VCaP (cell line): Measurements from ENCODE around the gene CASZ1.

Source experiments
- H3K27ac ChIP-seq: fragments of 450-650 bp; 2 replicates; pipeline ENCODE4 v1.5.1; 2017
- TF ChIP-seq, protein P1 (sequence below): fragments of 450-650 bp; conservative IDR thresholded peaks from 2 replicates; pipeline ENCODE4 v1.5.1; 2017; ENCODE audit warnings: mild to moderate bottlenecking, moderate library complexity

CASZ1 gene

DNA sequence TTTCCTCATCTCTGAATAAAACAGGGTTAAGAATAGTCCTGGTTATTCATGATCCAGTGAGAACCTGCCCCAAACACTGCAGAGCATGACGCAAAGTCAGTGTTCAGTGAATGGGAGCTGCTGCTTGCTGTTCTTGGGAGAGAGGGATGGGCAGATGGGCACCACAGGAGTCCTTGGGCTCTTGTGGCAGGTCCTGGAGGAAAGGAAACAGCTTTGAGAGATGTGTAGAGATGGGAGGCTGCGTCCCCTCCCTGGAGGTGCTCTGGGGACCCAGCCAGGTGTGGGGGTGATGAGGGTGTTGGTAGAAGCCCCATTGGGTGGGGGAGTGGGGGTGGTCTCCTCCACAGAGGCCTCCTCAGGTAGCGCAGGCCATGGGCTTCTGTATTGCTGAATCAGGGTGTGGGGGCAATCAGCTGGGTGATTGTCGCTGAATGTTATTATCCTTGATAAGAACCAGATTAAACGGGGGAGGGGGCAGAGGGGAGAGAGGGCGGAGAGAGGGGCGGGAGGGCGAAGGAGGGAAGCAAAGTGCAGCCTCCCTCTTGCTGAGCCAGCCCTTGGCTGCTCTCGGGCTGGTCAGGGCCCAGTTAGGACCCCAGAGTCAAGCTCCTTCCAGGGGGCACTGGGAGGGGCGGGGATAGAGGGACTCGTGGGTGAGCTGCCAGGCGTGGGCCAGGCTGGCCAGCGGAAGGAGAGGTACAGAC lies 22.9 kb upstream of the CASZ1 start:
- TF ChIP-seq, protein P1, sequence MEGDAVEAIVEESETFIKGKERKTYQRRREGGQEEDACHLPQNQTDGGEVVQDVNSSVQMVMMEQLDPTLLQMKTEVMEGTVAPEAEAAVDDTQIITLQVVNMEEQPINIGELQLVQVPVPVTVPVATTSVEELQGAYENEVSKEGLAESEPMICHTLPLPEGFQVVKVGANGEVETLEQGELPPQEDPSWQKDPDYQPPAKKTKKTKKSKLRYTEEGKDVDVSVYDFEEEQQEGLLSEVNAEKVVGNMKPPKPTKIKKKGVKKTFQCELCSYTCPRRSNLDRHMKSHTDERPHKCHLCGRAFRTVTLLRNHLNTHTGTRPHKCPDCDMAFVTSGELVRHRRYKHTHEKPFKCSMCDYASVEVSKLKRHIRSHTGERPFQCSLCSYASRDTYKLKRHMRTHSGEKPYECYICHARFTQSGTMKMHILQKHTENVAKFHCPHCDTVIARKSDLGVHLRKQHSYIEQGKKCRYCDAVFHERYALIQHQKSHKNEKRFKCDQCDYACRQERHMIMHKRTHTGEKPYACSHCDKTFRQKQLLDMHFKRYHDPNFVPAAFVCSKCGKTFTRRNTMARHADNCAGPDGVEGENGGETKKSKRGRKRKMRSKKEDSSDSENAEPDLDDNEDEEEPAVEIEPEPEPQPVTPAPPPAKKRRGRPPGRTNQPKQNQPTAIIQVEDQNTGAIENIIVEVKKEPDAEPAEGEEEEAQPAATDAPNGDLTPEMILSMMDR, result no peak

DNA sequence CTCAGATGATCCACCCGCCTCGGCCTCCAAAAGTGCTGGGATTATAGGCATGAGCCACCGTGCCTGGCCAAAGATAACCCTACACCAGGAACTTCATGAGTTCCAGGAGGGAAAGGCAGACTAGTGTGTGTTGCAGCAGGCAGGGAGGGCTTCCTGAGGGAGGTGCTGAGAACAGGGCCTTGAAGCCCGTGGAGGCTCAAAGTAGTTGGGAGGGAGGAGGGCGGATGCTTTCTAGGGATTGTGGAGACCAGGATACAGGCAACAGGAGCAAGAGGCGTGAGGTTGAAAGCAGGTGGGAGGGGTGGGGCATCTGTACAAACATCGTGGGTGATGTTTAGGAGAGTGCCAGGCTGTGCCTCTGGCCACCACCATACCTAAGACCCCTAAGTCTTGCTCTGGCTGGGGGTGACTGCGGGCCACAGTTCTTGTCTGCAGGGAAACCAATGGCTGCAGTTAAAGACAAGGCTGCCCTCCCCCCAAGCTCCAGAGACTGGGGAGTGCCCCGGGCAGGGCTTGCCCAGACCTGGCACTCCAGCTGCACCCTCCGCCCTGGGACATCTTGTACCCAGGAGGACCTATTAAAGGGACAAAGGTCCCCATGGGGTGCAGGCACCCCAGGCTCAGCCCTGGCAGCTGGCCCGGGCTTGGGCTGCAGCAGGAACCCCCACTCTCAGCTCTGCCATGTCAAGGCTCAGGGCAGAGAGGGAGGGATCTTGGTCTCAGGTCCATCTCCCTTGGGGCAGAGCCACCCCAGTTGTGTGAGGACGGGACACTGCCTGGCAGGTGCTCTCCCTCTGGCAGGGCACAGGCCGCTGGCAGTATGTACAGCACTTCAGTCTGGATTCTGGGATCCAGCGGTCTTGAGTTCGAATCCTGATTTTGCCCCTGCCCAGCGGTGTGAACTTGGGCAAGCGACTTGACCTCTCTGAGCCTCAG lies 22.1 kb upstream of the CASZ1 start:
- TF ChIP-seq, protein P1, result no peak
- no peak overlapping the region for H3K27ac ChIP-seq

More for the DNA sequence above, 22.9 kb upstream of the CASZ1 start:
- H3K27ac ChIP-seq, result no peak overlapping the region

DNA sequence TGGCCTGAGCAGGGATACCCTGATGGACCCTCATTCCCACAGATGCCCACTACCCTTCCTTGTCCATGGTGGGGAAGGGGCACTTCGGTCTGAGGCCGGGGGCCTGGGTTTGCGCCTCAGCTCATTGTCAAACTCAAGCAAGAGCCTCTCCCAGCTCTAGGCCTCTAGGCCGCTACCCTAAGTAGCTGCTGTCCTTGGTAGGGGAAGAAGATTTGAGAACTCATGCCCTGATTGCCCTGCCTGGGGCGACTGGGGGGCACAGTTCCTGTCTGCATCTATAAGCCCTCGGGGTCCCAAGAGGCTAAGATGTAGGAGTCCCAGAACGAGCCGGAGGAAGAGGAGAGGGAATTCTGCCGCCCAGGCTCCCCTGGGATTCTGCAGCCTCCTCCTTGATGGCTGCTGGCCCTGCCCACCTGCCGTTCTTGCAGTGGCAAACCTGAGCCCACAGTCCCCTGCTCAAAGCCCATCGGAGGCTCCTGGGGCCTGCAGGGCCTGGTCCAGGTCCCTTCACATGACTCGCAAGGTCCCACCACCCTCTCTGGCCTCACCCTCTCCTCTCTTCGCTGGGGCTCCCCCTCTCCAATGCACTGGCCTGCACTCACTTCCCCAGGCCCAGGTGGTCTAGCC lies 20.4 kb upstream of the CASZ1 start:
- TF ChIP-seq, protein P1, result no peak
- peak overlapping the region; percentile 76; the same call in 1 of the 2 replicates for H3K27ac ChIP-seq

DNA sequence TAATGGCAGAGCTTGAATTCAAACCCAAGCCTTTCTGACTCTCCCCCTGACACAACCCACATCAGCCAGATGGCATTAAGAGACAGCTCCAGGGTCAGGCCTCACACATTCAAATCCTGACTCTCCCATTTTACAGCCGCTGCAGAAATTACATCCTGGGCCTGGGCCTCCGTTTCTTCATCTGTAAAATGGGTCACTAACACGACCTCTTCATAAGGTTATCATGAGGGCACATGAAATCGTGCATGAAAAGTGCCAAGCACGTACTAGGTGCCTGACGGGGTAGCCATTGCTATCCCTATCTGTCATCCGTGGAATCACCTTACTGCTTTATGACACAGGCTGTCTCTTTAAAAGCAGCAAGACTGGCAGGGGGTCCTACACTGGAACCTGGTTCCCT lies 19.8 kb upstream of the CASZ1 start:
- peak overlapping the region; percentile 76 for H3K27ac ChIP-seq
- TF ChIP-seq, protein P1, result no peak

DNA sequence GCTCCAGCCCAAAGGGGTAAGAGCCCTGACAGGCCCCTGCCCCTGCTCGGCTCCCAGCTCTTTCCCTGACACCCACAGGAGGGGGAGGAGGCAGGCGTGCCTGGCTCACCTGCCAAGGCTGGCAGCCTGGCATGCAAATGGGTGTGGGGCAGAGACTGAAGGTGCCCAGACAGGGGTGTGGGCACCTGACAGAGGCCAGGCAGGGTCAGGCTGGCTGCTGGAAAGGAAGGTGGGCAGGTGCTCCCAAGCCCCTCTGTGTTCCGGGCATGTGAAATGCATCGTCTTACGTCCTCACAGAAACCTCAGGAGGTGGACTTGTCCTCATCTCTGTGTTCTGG lies 19.4 kb upstream of the CASZ1 start:
- peak overlapping the region; percentile 76 for H3K27ac ChIP-seq
- TF ChIP-seq, protein P1, result no peak

DNA sequence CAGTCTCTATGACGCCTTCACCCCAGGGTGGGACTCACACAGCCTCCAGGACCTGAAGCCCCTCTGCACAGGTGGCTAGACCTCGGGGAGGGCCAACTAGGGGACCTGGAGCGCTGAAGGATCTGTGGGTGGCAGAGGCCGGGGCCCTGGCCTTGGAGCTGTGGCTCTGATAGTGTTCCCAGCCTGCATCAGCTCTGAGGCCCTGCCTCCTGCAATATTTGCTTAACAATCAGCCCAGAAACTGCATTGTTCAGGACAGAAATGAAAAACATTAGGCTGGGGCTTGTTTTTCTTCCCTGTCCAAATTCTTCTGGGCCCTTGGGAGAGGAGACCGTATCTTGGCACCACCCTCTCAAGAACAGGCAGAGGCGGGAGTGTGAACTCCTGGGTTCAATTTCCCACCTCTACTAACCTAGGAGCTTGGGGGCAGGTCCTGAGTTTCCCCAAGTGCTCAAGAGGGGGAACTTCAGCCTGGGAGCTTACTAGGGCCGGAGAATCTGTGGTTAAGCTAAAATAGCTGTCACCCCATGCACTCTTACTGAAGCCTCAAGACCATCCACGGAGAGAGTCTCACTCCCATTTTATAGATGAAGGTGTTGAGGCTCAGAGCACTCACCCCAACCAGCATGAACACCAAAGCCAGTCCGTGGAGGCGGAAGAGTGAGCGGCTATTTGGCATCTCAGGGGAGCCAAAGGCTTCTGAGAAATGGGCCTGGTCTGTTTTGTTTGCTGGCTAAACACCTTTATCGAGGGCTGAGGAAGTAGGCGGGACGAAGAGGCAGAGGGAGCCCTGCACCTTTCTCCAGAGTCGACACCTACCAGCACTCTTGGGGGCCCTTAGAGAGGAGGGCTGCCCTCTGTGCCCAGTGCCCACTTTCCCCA lies 18.8 kb upstream of the CASZ1 start:
- TF ChIP-seq, protein P1, result no peak
- H3K27ac ChIP-seq, result peak overlapping the region; percentile 76
